Measurements from ENCODE around the gene DLG1.
A peak's percentile ranks its signal among the peaks of the same experiment; 100 is the strongest.

DLG1 gene

GRCh38 chr3:197001972-197002700 is 296.3 kb downstream of the DLG1 start:
- Histone ChIP-seq H3K4me1 (peaks cover 7% of the 10 kb centered on the region), H3K4me3 (no peak overlapping the region), H3K27me3 (ENCODE audit: low read depth) (no peaks in the 10 kb centered on the region), H3K9me3 (no peaks in the 10 kb centered on the region), H3K36me3 (replicated peaks) (peaks cover 6% of the 10 kb centered on the region; the same call in 1 of the 2 replicates)
- in situ Hi-C loops (cut with MboI; ENCODE audit: low sequenced_read_pairs), result loop anchor here (25.0 kb wide), 2 partner anchors 185 to 510 kb away; no protein-coding TSS in a partner anchor
- no peak for DNase-seq (ENCODE audit: low spot score in 2 of 2)

GRCh38 chr3:197001106-197001971 is 297.1 kb downstream of the DLG1 start:
- in situ Hi-C loops (cut with MboI; ENCODE audit: low sequenced_read_pairs), result loop anchor here (25.0 kb wide), 2 partner anchors 186 to 511 kb away; no protein-coding TSS in a partner anchor
- Histone ChIP-seq H3K4me1 (peaks cover 7% of the 10 kb centered on the region), H3K9me3 (no peaks in the 10 kb centered on the region), H3K4me3 (no peak overlapping the region), H3K27me3 (ENCODE audit: low read depth) (no peaks in the 10 kb centered on the region), H3K36me3 (replicated peaks) (peaks cover 6% of the 10 kb centered on the region; the same call in 1 of the 2 replicates)
- no peak for DNase-seq (ENCODE audit: low spot score in 2 of 2)

- peaks cover 6% of the 10 kb centered on the region; the same call in 1 of the 2 replicates for H3K36me3 ChIP-seq (replicated peaks)
- H3K4me3 ChIP-seq, result no peak overlapping the region
- no peak for DNase-seq (ENCODE audit: low spot score in 2 of 2)
- no peaks in the 10 kb centered on the region for H3K9me3 ChIP-seq
- H3K27me3 ChIP-seq (ENCODE audit: low read depth), result no peaks in the 10 kb centered on the region
- peaks cover 7% of the 10 kb centered on the region for H3K4me1 ChIP-seq
- in situ Hi-C loops (cut with MboI; ENCODE audit: low sequenced_read_pairs), result loop anchor here (25.0 kb wide), 2 partner anchors 187 to 512 kb away; no protein-coding TSS in a partner anchor
Observed at GRCh38 chr3:197000211-197000610, 298.2 kb downstream of the DLG1 start.

- DNase-seq (ENCODE audit: low spot score in 2 of 2), result no peak
- peaks cover 7% of the 10 kb centered on the region for H3K4me1 ChIP-seq
- no peaks in the 10 kb centered on the region for H3K27me3 ChIP-seq (ENCODE audit: low read depth)
- peaks cover 3% of the 10 kb centered on the region; the same call in 1 of the 2 replicates for H3K36me3 ChIP-seq (replicated peaks)
- H3K4me3 ChIP-seq, result no peak overlapping the region
- in situ Hi-C loops (cut with MboI; ENCODE audit: low sequenced_read_pairs), result no loop called here
- H3K9me3 ChIP-seq, result no peaks in the 10 kb centered on the region
Observed at GRCh38 chr3:196998966-196999760, 299.2 kb downstream of the DLG1 start.

GRCh38 chr3:196997311-196997710 is 301.1 kb downstream of the DLG1 start:
- in situ Hi-C loops (cut with MboI; ENCODE audit: low sequenced_read_pairs), result no loop called here
- Histone ChIP-seq H3K9me3 (no peaks in the 10 kb centered on the region), H3K4me3 (no peak overlapping the region), H3K27me3 (ENCODE audit: low read depth) (no peaks in the 10 kb centered on the region), H3K36me3 (replicated peaks) (no peaks in the 10 kb centered on the region), H3K4me1 (no peaks in the 10 kb centered on the region)
- peak in 1 of 2 experiments; percentile 5 for DNase-seq (ENCODE audit: low spot score in 2 of 2)

GRCh38 chr3:196996454-196997265 is 301.8 kb downstream of the DLG1 start:
- Histone ChIP-seq H3K9me3 (no peaks in the 10 kb centered on the region), H3K4me1 (no peaks in the 10 kb centered on the region), H3K36me3 (replicated peaks) (no peaks in the 10 kb centered on the region), H3K4me3 (no peak overlapping the region), H3K27me3 (ENCODE audit: low read depth) (no peaks in the 10 kb centered on the region)
- peak in 1 of 2 experiments; percentile 4 for DNase-seq (ENCODE audit: low spot score in 2 of 2)
- in situ Hi-C loops (cut with MboI; ENCODE audit: low sequenced_read_pairs), result no loop called here

GRCh38 chr3:196995646-196996355 is 302.6 kb downstream of the DLG1 start:
- Histone ChIP-seq H3K4me3 (no peak overlapping the region), H3K9me3 (no peaks in the 10 kb centered on the region), H3K4me1 (no peaks in the 10 kb centered on the region), H3K36me3 (replicated peaks) (no peaks in the 10 kb centered on the region), H3K27me3 (ENCODE audit: low read depth) (no peaks in the 10 kb centered on the region)
- in situ Hi-C loops (cut with MboI; ENCODE audit: low sequenced_read_pairs), result no loop called here
- peak in 1 of 2 experiments; percentile 6 for DNase-seq (ENCODE audit: low spot score in 2 of 2)

GRCh38 chr3:196995027-196995426 is 303.4 kb downstream of the DLG1 start:
- in situ Hi-C loops (cut with MboI; ENCODE audit: low sequenced_read_pairs), result no loop called here
- Histone ChIP-seq H3K4me3 (no peak overlapping the region), H3K4me1 (no peaks in the 10 kb centered on the region), H3K9me3 (no peaks in the 10 kb centered on the region), H3K27me3 (ENCODE audit: low read depth) (no peaks in the 10 kb centered on the region), H3K36me3 (replicated peaks) (no peaks in the 10 kb centered on the region)
- peak in 1 of 2 experiments; percentile 2 for DNase-seq (ENCODE audit: low spot score in 2 of 2)

GRCh38 chr3:196994056-196994455 is 304.4 kb downstream of the DLG1 start:
- Histone ChIP-seq H3K4me1 (no peaks in the 10 kb centered on the region), H3K4me3 (no peak overlapping the region), H3K27me3 (ENCODE audit: low read depth) (no peaks in the 10 kb centered on the region), H3K36me3 (replicated peaks) (no peaks in the 10 kb centered on the region), H3K9me3 (no peaks in the 10 kb centered on the region)
- in situ Hi-C loops (cut with MboI; ENCODE audit: low sequenced_read_pairs), result no loop called here
- peak in 1 of 2 experiments; percentile 3 for DNase-seq (ENCODE audit: low spot score in 2 of 2)
